SK-MEL-5 (cell line): ENCODE data around the gene MARCHF7. TPM values are rescaled to one million over a fixed set of nuclear protein-coding genes. Genes with fewer than 3 reads are reported as not detected.

ENCODE experiments used
- DNase-seq: peaks from one replicate; pipeline ENCODE4 v3.0.0-alpha.2; 2016; ENCODE audit warnings: low read depth, low spot score
- in situ Hi-C: cut with HindIII; loops from 2 replicates; pipeline ENCODE4 v1.10.0; 2016; ENCODE audit warnings: low sequenced_read_pairs, high pct_unique_total_duplicates, low pct_unique_long_range_greater_than_20kb
- total RNA-seq: library from RNA; depleted of rRNA; stranded (reverse); fragments of >200 nt; shearing (Covaris generic); gene quantifications from 2 replicates; pipeline ENCODE4 v1.2.3, GENCODE V29; 2014; rRNA removed

The MARCHF7 gene
- total RNA-seq, 1 experiment from 2014 or later = 81.9 TPM

DNA sequence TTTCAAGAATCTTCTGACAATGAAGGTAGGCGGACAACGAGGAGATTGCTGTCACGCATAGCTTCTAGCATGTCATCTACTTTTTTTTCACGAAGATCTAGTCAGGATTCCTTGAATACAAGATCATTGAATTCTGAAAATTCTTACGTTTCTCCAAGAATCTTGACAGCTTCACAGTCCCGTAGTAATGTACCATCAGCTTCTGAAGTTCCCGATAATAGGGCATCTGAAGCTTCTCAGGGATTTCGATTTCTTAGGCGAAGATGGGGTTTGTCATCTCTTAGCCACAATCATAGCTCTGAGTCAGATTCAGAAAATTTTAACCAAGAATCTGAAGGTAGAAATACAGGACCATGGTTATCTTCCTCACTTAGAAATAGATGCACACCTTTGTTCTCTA is 35.8 kb downstream of the MARCHF7 start:
- in situ Hi-C loops = no loop called here
- no peak for DNase-seq

DNA sequence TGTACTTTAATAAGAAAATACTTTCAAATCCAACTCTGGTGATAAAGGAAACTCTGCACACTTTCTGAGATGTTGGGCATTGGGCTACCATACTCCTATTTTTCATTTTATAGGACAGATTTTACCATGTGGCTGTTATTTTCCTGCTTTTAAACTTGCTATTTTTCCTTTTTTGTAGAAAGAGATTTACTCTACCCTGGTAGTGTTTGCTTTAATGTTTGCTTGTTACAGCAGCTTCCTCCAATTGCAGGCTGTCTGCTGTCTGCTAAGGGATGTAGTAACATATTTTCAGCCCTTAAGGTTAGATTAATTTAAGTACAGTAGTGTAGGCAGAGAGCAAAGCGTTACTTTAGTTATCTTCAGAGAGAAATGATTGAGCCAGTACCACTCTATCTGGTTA is 38.6 kb downstream of the MARCHF7 start:
- in situ Hi-C loops = no loop called here

DNA sequence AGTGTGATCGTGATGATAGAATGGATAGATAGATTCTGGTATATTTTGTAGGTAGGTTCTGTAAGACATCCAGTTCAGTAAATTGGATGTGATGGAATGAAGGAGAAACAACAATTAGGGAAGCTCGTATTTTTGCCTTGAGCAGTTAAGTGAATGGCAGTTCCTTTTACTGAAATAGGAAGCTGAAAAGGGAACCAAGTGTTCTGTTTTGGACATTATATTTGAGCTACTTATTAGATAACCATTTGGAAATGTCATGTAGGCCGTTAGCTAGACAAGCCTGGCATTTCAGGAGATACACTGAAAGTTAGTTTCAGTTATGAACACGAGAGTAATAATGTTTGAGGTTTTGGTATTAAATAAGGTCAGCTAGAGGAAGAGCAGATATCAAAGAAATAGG is 41.5 kb downstream of the MARCHF7 start:
- in situ Hi-C loops = no loop called here
- no peak for DNase-seq

More for the DNA sequence above, 38.6 kb downstream of the MARCHF7 start:
- no peak for DNase-seq

DNA sequence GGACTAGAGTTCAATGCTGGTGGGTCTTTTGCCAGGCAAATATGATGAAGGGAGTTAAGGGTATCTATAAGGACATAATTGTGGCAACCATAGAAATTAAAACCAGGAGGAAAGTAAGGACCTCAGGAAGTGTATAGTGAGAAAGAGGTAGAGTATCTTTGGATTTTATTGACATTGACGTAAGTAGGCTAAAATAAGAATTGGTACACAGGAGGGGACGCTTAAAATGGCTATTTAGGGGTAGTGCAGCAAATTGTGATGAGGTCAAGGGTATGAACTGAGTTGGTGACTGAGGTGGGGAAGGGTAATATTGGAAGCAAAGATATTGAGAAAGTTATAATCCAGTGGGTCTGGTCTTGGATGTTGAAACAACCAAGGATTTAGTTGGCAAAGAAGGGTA is 42.7 kb downstream of the MARCHF7 start:
- in situ Hi-C loops = no loop called here
- no peak for DNase-seq

DNA sequence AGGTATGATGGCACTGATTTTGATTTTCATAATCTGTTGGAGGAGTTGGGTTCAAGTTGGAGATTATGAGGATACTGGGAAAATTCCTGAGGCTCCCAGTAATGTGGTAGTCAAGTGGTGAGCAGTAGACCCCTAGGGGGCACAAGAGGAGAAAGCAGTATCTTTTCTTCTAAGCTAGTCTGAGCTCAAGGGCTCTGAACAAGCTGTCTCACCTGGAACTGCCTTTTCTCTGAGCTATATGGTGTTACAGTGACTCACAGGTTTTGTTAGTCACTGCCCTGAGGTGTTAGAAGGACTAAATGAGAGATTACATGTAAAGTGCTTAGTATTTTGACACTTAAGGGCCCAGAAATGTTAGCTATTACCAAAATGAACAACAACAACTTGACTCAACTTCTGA is 43.5 kb downstream of the MARCHF7 start:
- in situ Hi-C loops = no loop called here
- DNase-seq = peak; percentile 48

DNA sequence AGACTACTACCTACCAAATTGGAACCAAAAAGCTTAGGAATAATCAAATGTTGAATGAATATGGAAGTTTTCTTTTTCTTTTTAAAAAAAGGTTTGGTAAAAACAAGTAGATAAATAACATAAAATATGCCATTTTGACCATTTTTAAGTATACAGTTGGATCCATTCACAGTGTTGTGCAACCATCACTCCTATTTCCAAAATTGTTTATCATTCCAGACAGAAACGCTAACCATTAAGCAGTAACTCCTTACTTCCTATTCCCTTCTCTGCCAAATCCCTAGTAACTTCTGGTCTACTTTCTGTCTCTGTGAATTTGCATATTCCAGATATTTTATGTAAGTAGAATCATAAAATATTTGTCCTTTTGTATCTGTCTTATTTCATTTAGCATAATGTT is 45.9 kb downstream of the MARCHF7 start:
- no peak for DNase-seq
- in situ Hi-C loops = no loop called here

DNA sequence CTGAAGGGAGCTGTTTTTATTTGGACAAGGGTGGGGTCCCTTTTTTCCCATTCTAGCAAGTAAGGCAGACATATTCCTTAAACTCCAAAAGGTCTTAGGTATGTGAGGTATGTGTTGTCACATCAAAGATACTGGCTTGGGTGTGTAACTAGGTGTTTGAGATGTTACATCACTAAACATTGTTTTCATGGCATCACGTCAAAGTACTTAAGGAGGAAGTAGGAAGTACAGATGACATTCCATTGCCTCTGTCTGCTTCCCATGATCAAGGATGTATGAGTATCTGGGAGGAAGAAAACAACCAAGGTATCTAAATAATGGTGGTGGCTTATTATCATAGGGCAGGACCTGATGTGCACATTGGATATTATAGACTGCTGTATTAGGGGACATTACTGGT is 46.4 kb downstream of the MARCHF7 start:
- DNase-seq = no peak
- in situ Hi-C loops = no loop called here

DNA sequence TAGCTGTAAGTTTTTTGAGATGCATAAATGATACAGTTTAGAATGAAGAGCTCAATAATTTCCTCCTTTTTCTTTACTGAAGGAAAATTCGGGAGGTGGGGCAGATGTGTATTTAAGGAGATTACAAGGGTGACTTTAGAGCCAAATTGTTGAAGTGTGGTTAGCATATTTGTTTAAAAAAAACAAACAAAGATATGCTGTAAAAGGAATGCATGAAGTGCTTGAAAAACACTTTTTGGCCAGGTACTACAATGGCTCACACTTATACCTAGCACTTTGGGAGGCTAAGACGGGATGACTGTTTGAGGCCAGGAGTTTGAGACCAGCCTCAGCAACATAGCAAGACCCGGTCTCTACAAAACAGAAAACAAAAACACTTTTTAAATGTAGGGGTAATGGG is 47.3 kb downstream of the MARCHF7 start:
- in situ Hi-C loops = no loop called here
- DNase-seq = no peak

DNA sequence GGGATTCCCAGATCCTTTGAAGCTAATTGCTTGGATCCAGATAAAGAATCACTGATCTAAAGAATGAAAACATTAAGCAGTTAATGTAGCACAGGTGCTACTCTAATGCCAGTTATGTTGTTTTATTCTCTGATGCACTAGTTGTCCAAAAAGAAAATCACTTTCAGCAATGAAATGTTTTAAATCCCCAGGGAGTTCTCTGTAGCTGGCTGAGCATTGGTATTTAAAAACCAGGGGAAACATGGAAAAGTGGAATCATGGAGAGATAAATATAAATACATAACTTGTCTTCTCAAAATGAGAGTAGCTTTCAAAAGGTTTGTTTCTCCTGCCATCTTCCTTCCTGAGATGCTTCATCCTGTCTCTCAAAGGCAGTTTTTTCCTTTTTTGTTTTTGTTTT is 48.0 kb downstream of the MARCHF7 start:
- in situ Hi-C loops = no loop called here
- no peak for DNase-seq

DNA sequence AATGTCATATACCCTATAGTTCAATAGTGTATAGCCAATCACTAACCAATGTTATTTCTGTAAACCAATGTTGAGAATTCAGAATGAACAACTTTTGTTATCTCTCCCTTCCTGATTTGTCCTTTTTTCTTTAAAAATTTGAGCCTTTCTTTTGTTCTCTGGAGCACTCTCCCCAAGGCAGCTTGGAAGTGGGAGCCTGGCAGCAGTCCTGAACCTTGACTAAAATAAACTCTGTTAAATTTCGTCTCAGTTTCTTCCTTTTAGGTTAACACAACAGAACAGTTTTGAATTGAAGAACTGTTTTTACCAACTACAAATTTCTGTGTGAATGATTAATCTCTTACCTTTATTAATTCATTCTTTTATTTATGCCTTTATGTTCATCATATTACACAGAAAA is 49.8 kb downstream of the MARCHF7 start:
- in situ Hi-C loops = no loop called here
- no peak for DNase-seq

Other genes starting within 250 kb of the MARCHF7 start
- 37.6 and 38.4 TPM in 2 replicates for gene BAZ2B, start 96.0 kb upstream of the MARCHF7 start, total RNA-seq
- 12.0 and 13.4 TPM in 2 replicates for gene CD302, start 85.7 kb downstream of the MARCHF7 start, total RNA-seq
- not detected in 2 replicates for gene LY75, start 192.2 kb downstream of the MARCHF7 start, total RNA-seq